ENCODE results near the gene RGL2.

- TF ChIP-seq POLR2A (IDR thresholded peaks at IDR 0.05): no peak
- TF ChIP-seq EP300 (IDR thresholded peaks at IDR 0.05): no peak
- no peak for TF ChIP-seq CTCF (IDR thresholded peaks at IDR 0.05)
Measured at GRCh38 chr6:33243476-33243875, 55.3 kb downstream of the RGL2 start.

Data from tibial nerve (tissue), 4 donors.